ENCODE results near the gene NBDY. TPM values are rescaled to one million over a fixed set of nuclear protein-coding genes. Genes with fewer than 3 reads are reported as not detected.

The NBDY gene
- polyA plus RNA-seq, 1 donor from 2014 or later: 59.1 TPM

GRCh38 chrX:56826020-56826419 lies 97.0 kb downstream of the NBDY start:
- Mint-ChIP-seq H3K27ac (no peak overlapping the region), H3K4me1 (no peaks in the 10 kb centered on the region), H3K4me3 (no peak overlapping the region), H3K27me3 (peaks cover 4% of the 10 kb centered on the region), H3K36me3 (no peaks in the 10 kb centered on the region), H3K9me3 (peaks cover 0 to 5% (median 1%) of the 10 kb centered on the region in 3 donors)

GRCh38 chrX:56833626-56834025 lies 104.6 kb downstream of the NBDY start:
- peaks cover 4% of the 10 kb centered on the region for H3K27me3 Mint-ChIP-seq
- peaks cover 0 to under 1% (median 0%) of the 10 kb centered on the region in 3 donors for H3K9me3 Mint-ChIP-seq
- H3K4me1 Mint-ChIP-seq: no peaks in the 10 kb centered on the region
- no peak overlapping the region for H3K27ac Mint-ChIP-seq
- H3K4me3 Mint-ChIP-seq: no peak overlapping the region
- H3K36me3 Mint-ChIP-seq: peaks cover 4% of the 10 kb centered on the region

- no peak overlapping the region for H3K4me3 Mint-ChIP-seq
- H3K27me3 Mint-ChIP-seq: peaks cover 2% of the 10 kb centered on the region
- H3K9me3 Mint-ChIP-seq: peaks cover 0 to 5% (median 0%) of the 10 kb centered on the region in 3 donors
- no peaks in the 10 kb centered on the region for H3K36me3 Mint-ChIP-seq
- H3K27ac Mint-ChIP-seq: no peak overlapping the region
- no peaks in the 10 kb centered on the region for H3K4me1 Mint-ChIP-seq
These were observed 124.4 kb downstream of the NBDY start for GRCh38 chrX:56853436-56853835.

GRCh38 chrX:56857042-56857441 lies 128.0 kb downstream of the NBDY start:
- H3K27me3 Mint-ChIP-seq: peaks cover 3% of the 10 kb centered on the region

GRCh38 chrX:56860888-56861287 lies 131.8 kb downstream of the NBDY start:
- no peak overlapping the region for H3K4me3 Mint-ChIP-seq
- H3K27ac Mint-ChIP-seq: no peak overlapping the region
- no peaks in the 10 kb centered on the region for H3K4me1 Mint-ChIP-seq
- H3K9me3 Mint-ChIP-seq: peaks cover 0 to 2% (median 0%) of the 10 kb centered on the region in 3 donors
- peaks cover 3% of the 10 kb centered on the region for H3K27me3 Mint-ChIP-seq
- no peaks in the 10 kb centered on the region for H3K36me3 Mint-ChIP-seq

More at GRCh38 chrX:56857042-56857441, 128.0 kb downstream of the NBDY start:
- no peaks in the 10 kb centered on the region for H3K36me3 Mint-ChIP-seq
- H3K27ac Mint-ChIP-seq: no peak overlapping the region
- no peak overlapping the region for H3K4me3 Mint-ChIP-seq
- no peaks in the 10 kb centered on the region for H3K4me1 Mint-ChIP-seq
- H3K9me3 Mint-ChIP-seq: peaks cover 0 to 2% (median 0%) of the 10 kb centered on the region in 3 donors

Other genes starting within 250 kb of the NBDY start
- 37.5 TPM for gene UBQLN2, start 165.6 kb upstream of the NBDY start, polyA plus RNA-seq

All from IgD-negative memory B cell (primary cell).